HG03575 (cell line): ENCODE results near the gene GEMIN5.
A peak's percentile ranks its signal among the peaks of the same experiment; 100 is the strongest.
"Not testable (repeated sequence)": the region's sequence is repeated elsewhere in the genome, so short reads cannot be mapped to it uniquely, and the experiment has no call there.

Source experiments
- ATAC-seq: cut with Tn5 transposase; IDR thresholded peaks from one replicate; pipeline ENCODE4 v1.9.1; 2021; ENCODE audit not compliant: unreplicated experiment, insufficient number of reproducible peaks, low FRiP score; ENCODE audit errors: extremely low read depth

Gene GEMIN5

DNA sequence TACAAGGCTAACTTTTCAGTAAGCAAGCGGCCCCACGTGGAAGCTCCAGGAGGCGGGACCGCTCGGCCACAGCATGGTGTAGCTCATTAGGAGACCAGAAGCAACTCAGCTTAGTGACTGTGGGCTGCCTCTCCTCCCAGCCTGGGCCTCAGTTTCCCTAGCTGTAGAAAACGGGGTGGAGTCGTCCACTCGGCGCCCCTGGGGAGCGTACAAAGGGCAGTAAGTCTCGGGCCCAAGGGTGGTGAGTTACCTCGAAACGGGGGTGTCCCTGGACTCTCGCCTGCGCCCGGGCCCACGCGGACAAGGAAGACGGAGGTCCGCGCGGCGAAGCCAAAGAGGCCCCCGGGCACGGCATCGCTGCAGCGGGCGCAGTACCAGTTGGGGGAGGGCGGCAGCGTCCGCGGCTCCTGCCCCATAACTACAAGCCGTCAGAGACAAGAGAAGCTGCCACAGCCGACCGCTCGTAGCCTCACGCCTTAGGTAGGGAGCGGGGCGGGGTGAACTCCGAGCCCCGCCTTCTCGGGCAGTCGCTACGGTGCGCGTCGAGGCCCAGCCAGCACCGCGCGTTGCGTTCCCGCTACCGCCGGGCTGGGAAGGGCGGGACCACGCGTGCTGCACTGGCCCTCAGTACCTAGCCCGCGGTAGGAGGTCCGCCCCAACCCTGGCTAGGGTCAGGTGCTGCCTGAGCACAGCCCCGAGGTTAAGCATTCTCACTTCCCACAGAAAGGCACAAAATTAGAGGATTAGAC, at the start of gene GEMIN5:
GEMIN5 (minus strand) TSS at position 494 of the 749 bp plus-strand sequence; CDS start at position 416, 78 bp downstream.
- ATAC-seq, result peak; percentile 75

- no peak for ATAC-seq
Measured at GRCh38 chr5:154986151-154986550, 48.1 kb upstream of the GEMIN5 start.

DNA sequence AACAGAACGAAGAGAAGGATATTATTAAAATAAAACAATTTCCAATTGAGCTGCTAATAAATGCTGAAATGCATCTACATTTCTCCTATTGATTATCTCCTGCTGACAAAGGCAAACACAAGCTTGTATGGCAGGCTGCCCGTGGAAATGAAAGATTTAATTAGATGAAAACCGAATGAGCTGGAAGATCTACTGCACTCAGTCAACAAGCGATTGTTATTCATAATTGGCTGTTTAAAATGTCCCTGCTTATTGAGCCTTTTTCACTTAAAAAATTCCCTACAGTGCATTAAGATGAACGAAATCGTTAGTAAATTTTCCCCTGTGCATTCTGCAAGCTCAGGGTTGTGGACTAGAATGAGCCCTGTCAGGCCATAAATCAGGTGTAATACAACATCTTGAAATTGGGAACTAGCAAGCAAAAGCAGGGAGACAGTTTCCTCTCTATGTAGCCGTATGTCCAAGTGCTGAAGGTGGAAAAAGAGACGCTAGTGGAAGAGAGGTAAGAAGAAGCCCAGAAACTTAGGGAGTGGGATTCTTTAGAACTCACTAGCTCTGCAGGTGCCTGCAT, 47.0 kb upstream of the GEMIN5 start:
- no peak for ATAC-seq

- ATAC-seq, result not testable (repeated sequence)
Measured at GRCh38 chr5:154978294-154978693, 40.3 kb upstream of the GEMIN5 start.

DNA sequence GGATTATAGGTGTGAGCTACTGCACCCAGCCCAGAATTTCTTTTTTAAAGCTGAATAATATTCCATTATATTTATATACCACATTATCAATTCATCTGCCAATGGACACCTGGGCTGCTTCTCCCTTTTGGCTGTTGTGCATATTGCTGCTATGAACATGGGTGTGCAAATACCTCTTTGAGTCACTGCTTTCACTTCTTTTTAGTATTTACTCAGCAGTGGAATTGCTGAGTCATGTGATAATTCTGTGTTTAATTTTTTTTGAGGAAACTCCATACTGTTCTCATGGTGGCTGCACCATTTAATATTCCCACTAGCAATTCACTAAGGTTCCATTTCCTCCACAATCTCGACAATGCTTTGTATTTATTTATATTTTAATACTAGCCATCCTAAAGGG, 39.4 kb upstream of the GEMIN5 start:
- no peak for ATAC-seq

DNA sequence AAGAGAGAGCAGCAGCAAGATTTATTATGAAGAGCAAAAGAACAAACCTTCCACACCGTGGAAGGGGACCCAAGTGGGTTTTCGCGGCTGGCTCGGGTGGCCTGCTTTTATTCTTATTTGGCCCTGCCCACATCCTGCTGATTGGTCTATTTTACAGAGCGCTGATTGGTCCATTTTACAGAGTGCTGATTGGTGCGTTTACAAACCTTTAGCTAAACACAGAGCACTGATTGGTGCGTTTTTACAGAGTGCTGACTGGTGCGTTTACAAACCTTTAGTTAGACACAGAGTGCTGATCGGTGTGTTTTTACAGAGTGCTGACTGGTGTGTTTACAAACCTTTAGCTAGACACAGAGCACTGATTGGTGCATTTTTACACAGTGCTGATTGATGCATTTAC, 38.1 kb upstream of the GEMIN5 start:
- ATAC-seq, result not testable (repeated sequence)

DNA sequence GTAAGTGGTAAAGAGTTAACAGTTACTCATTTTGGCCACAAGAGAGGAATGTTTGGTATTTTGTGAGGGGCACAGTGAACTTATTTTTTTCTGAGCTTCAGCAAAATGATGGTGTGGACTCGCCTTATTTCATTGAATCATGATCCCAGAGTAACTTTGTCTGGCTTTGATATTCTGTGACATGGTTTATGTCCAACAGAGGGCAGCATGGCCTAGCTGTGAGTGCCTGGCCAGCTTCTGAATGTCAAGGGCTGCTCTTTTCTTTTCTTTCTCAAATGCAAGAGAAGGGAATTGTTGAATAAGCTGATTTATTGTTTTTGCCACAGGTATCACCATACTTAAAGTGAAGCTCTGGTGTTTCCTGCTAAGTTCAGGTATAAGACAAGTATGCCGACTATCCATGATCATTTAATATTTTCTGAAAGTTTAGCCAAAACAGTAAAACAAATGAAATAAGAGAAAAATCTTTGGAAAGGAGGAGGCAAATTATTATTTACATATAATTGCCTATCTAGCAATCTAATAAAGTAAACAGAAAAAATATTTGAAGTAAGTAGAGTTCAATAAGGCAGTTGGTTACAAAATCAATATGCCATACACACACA, 34.6 kb upstream of the GEMIN5 start:
- no peak for ATAC-seq

GRCh38 chr5:154971501-154971900, 33.5 kb upstream of the GEMIN5 start:
- ATAC-seq, result no peak

GRCh38 chr5:154970759-154971158, 32.7 kb upstream of the GEMIN5 start:
- no peak for ATAC-seq

DNA sequence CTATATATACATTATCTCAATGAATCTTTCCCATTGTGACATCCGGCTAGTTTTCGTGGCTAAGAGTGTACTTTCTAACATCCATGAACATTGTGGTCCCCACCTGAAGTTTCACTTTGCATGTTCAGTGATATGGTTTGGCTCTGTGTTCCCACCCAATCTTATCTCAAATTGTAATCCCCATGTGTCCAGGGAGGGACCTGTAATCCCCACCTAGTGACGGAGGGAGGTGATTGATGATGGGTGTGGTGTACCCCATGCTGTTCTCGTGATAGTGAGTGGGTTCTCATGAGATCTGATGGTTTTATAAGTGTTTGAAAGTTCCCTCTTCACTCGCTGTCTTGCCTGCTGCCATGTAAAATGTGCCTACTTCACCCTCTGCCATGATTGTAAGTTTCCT, 30.9 kb upstream of the GEMIN5 start:
- ATAC-seq, result no peak

DNA sequence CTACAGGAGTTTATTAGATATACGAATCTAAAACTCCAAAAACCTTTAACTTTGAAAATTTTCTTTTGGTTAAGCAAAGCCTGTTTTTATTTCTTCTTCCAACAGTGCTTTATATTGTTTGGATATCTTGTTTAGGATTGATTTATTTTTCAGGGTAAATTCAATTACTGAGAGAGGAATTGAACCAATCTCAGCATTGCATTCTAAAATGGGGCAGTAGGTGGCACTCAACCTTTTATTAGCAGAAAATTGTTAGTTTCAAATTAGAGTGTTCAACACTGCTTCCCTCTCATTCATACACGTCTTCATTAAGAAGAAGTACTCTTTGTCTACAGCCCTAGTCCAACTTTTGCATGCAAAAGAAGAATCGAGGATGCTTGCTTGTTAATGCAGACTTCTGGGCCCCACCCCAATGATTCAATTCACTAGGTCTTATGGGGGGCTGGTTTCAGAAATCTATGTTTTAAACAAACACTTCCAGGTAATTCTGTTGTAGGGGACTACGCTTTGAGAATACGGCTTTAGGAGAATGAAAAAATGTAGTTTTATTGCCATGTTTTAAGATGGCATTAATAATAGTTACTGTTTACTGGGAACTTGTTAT, 29.5 kb upstream of the GEMIN5 start:
- ATAC-seq, result no peak

DNA sequence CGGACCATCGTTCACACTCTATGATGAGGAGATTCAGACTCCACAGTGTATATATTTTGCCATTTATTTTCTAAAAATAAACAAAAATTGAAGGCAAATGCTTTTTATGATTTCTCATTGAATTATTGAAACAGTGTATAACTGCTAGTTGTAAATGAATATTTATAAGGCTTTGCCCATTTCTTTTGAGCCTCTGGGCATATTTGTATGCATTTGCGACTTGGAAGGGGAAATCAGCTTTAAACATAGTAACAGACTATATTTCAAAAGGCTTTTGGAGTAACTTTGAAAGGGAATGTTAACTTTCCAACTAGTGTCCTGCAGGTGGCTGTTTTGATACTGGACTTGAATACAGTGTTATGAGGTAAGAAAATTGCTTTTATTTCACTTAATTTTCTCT, 28.9 kb upstream of the GEMIN5 start:
- no peak for ATAC-seq

- ATAC-seq, result no peak
Measured at GRCh38 chr5:154966081-154966841, 28.2 kb upstream of the GEMIN5 start.

DNA sequence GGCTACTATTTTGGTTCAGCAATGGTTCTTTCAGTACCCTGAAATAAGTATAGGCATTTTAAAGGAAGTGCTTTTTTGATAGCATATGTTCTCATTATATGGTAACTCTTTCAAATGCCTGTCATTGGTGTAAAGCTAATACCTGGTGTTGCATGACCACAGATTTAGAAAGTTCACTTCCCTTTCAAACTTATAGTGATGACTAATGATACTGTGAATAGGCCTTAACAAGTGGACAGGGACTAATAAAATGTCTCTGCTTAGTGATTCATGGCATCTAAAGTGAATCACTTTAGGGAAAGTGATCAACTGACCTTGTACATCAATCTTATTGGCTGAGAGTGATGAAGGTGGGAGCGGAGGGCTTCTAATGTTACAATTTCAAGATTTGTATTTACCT, 24.5 kb upstream of the GEMIN5 start:
- peak; percentile 98 for ATAC-seq

DNA sequence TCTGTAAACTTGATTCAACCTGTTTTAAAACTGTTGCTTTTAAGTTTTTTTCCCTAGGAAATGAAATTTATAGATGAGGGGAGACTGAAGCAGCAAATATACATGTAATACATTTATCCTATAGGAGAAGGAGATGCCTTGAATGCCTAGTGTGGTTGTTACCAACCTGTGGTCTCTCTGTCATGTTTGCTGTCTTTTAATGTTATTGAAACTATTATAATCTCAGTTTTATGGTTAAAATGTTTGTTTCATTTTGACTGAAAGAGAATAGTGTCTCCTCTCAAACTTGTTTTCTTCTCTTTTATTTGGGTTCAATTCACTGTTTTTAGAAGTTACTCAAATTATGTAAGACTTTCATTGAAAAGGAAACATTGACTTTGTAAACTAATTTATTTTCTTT, 18.7 kb upstream of the GEMIN5 start:
- no peak for ATAC-seq

DNA sequence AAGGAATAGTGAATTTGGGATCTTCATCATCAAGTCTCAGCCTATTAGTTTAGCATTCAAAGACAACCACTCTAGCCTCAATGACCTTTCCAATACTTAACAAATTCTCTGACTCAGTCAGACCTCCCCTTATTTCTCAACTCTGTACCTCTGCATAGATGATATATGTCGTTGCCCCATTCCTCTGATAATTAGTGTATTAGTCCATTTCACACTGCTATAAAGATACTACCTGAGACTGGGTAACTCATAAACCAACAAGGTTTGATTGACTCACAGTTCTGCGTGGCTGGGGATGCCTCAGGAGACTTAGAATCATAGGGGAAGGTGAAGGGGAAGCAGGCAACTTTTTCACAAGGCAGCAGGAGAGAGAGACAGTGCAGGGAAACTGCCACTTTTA, 11.8 kb upstream of the GEMIN5 start:
- no peak for ATAC-seq

DNA sequence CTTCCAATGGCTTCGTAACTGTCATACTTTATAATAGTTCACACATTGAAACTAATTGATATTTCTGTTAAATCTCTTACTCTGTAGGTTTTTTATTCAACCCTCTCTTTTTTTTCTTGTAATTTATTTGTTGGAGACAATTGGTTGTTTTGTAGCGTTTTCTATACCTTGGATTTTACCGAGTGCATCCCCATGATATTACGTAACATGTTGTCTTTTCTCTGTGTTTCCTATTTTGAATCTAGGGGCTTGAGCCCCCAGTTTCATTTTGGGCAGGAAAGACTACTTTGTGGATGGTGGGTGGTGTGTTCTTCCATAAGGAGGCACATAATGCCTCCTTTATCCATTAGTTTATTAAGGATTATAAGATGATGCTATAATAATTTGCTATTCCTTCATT, 10.3 kb upstream of the GEMIN5 start:
- ATAC-seq, result no peak

DNA sequence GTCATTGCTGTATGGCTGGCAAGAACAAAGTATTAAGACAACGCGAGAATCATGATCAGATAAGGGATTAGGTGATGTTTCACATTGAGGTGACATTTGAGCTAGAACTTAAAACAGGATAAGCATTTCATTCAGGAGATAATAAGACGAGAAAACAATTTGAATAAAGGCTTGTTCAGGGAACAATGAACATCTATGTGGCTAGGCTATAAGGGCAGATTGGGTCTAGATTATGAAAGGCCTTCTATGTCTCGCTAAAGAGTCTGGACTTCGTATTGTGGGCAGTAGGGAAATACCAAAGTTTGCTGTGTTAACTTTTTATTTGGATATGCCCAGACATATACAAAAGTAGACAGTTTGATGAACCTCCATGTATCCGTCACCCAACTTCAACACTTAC, 9.8 kb upstream of the GEMIN5 start:
- no peak for ATAC-seq

DNA sequence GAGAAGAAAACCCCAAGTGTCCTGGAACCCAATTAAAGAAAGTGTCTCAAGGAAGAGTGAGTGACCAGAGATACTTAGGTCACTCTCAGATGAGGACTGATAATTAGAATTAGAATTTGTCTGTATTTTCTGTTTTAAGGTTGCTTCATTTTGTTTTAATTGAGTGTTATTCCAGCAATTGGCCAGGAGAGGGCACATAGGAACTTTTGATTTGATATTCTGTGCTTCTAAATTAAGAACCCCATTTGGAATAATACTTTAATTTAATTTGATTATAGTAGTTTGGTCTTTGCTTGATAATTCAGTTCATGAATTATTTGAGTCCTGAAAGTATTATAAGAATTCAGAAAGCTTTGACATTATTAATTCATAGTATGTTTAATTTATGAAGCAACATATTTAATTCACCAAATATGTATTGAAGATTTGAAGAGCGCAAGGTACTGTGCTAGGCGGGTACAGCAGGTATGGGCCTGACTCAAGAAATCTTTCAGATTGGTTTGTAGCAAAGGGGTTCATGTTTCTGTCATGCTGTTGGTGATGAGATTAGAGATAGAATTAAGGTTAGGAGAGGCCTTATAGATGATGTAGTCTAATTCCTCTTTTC, 7.8 kb upstream of the GEMIN5 start:
- no peak for ATAC-seq
